HCT116 (cell line): ENCODE measurements around the gene ZBTB12. TPM values are rescaled to one million over a fixed set of nuclear protein-coding genes. Genes with fewer than 3 reads are reported as not detected.

Source experiments
- ATAC-seq: fragments of 200-7000 bp; cut with Tn5 transposase; 2 replicates; pipeline ENCODE4 v1.9.1; 2020; ENCODE audit warnings: mild to moderate bottlenecking, moderate library complexity
- BruUV-seq: library from RNA; stranded (reverse); fragments of 400-500 nt; replicated peaks from 2 replicates; lab custom pipeline; 2021; lab: Mats Ljungman, UMichigan
- CTCF ChIA-PET: fragments of 300-600 bp; sonication (Branson Sonifier 250); formaldehyde crosslinking; loops from one replicate; lab custom pipeline; 2021; ENCODE audit warnings: antibody characterized with exemption; lab: Charles Lee
- POLR2A ChIA-PET: fragments of 300-600, 350-600 bp; sonication (Branson Sonifier 250); formaldehyde crosslinking; loops from one replicate; lab custom pipeline; 2021; ENCODE audit warnings: antibody characterized with exemption; lab: Charles Lee
- RAD21 ChIA-PET, 2 experiments: fragments of 300-600 bp; sonication (Branson Sonifier 250); formaldehyde crosslinking; loops; one replicate each; lab custom pipeline; 2023; ENCODE audit warnings: low total read pairs in 2 of 2; ENCODE audit not compliant: uncharacterized antibody in 2 of 2, unreplicated experiment in 2 of 2, low non-redundant PET in 1 of 2; lab: Charles Lee
- DNase-seq: peaks from one replicate; pipeline ENCODE4 v3.0.0-alpha.2; 2010; ENCODE audit warnings: low read depth, low spot score
- H2AFZ ChIP-seq: fragments of 200-600 bp; shearing (Covaris generic), sonication (generic); 2 replicates; pipeline ENCODE4 v1.6.1; 2017; ENCODE audit warnings: low read depth, mixed run types, mixed read lengths, antibody characterized with exemption, low read length; ENCODE audit not compliant: poor library complexity, severe bottlenecking
- H3K27ac ChIP-seq: 2 replicates; pipeline ENCODE4 v1.5.1; 2012; ENCODE audit warnings: low read depth, low read length
- H3K27me3 ChIP-seq: fragments of 200-600 bp; sonication (generic); 2 replicates; pipeline ENCODE4 v1.6.1; 2016; ENCODE audit warnings: mixed run types, low read length, mixed read lengths; ENCODE audit not compliant: insufficient read depth
- H3K36me3 ChIP-seq, 2 experiments: fragments of 200-500 bp in 1 of 2; fragments of 200-600 bp in 1 of 2; sonication (Bioruptor generic) in 1 of 2; sonication (generic) in 1 of 2; 2 replicates each; pipeline versions ENCODE4 v1.5.1 to v1.6.1; 2014 to 2016; ENCODE audit warnings: low read length in 2 of 2, inconsistent platforms in 1 of 2, mixed read lengths in 1 of 2, mixed run types in 1 of 2; ENCODE audit not compliant: insufficient read depth in 2 of 2, control insufficient read depth in 1 of 2
- H3K4me1 ChIP-seq, 2 experiments: fragments of 200-600 bp in 1 of 2; sonication (generic) in 1 of 2; 2 replicates each; pipeline versions ENCODE4 v1.5.1 to v1.6.1; 2012 to 2017; ENCODE audit warnings: low read length in 2 of 2, inconsistent platforms in 1 of 2, mild to moderate bottlenecking in 1 of 2, mixed read lengths in 1 of 2, mixed run types in 1 of 2, moderate library complexity in 1 of 2; ENCODE audit not compliant: insufficient read depth in 2 of 2, control insufficient read depth in 1 of 2
- H3K4me2 ChIP-seq: fragments of 200-600 bp; sonication (generic); 2 replicates; pipeline ENCODE4 v1.6.1; 2017; ENCODE audit warnings: mixed run types, low read length, mixed read lengths
- H3K4me3 ChIP-seq, 2 experiments: fragments of 200-600 bp in 1 of 2; sonication (generic) in 1 of 2; replicated peaks in 1 of 2; 2 replicates each; pipeline ENCODE4 v1.5.1; 2011 to 2016; ENCODE audit warnings: low read length in 2 of 2, control low read depth in 1 of 2, low read depth in 1 of 2, mild to moderate bottlenecking in 1 of 2, mixed read lengths in 1 of 2, mixed run types in 1 of 2
- H3K79me2 ChIP-seq: fragments of 200-600 bp; sonication (generic); 2 replicates; pipeline ENCODE4 v1.6.1; 2017; ENCODE audit warnings: mild to moderate bottlenecking, mixed run types, low read length, moderate library complexity, mixed read lengths; ENCODE audit not compliant: insufficient read depth
- H3K9ac ChIP-seq: fragments of 200-600 bp; sonication (generic); 2 replicates; pipeline ENCODE4 v1.6.1; 2016; ENCODE audit warnings: low read length, mixed read lengths
- H3K9me2 ChIP-seq: fragments of 200-600 bp; sonication (generic), shearing (Covaris generic); 2 replicates; pipeline ENCODE4 v1.6.1; 2017; ENCODE audit warnings: mixed run types, mild to moderate bottlenecking, moderate library complexity; ENCODE audit not compliant: insufficient read depth
- H3K9me3 ChIP-seq, 2 experiments: fragments of 200-500 bp in 1 of 2; fragments of 200-600 bp in 1 of 2; sonication (Bioruptor generic) in 1 of 2; sonication (generic) in 1 of 2; 2 replicates each; pipeline ENCODE4 v1.6.1; 2014 to 2017; ENCODE audit warnings: low read length in 2 of 2, mixed read lengths in 2 of 2, inconsistent platforms in 1 of 2, low read depth in 1 of 2, mild to moderate bottlenecking in 1 of 2, mixed run types in 1 of 2, moderate library complexity in 1 of 2; ENCODE audit not compliant: control insufficient read depth in 1 of 2, insufficient read depth in 1 of 2
- H4K20me1 ChIP-seq: fragments of 200-600 bp; sonication (generic), shearing (Covaris generic); 2 replicates; pipeline ENCODE4 v1.6.1; 2017; ENCODE audit warnings: mixed run types, mild to moderate bottlenecking, moderate library complexity; ENCODE audit not compliant: insufficient read depth
- EGR1 ChIP-seq: IDR thresholded peaks from 2 replicates; pipeline ENCODE4 v1.6.1; 2012; ENCODE audit warnings: low read depth
- ELF1 ChIP-seq: IDR thresholded peaks from 2 replicates; pipeline ENCODE4 v1.6.1; 2012; ENCODE audit warnings: low read depth, borderline replicate concordance
- POLR2A ChIP-seq: IDR thresholded peaks from 2 replicates; pipeline ENCODE4 v1.7.0; 2011; ENCODE audit warnings: borderline replicate concordance; ENCODE audit not compliant: insufficient read depth, insufficient read length; ENCODE audit errors: extremely low read depth
- RAD21 ChIP-seq: IDR thresholded peaks from 2 replicates; pipeline ENCODE4 v1.6.1; 2012; ENCODE audit warnings: low read depth, mild to moderate bottlenecking
- SIN3A ChIP-seq: IDR thresholded peaks from 2 replicates; pipeline ENCODE4 v1.6.1; 2012; ENCODE audit warnings: low read depth
- YY1 ChIP-seq: IDR thresholded peaks from 2 replicates; pipeline ENCODE4 v1.6.1; 2011; ENCODE audit warnings: low read length, low read depth, moderate library complexity, mild to moderate bottlenecking; ENCODE audit not compliant: insufficient replicate concordance; ENCODE audit errors: extremely low read depth
- intact Hi-C: fragments of 100-400 bp; cut with micrococcal nuclease; formaldehyde crosslinking; loops from 2 replicates; pipeline ENCODE4 v1.10.0; 2022
- total RNA-seq: library from RNA; stranded (reverse); gene quantifications from one replicate; pipeline ENCODE4 v1.2.1, GENCODE V29; 2021; ENCODE audit not compliant: unreplicated experiment
- TF ChIP-seq, protein P1 (sequence below), 3 experiments: fragments of 200-600 bp in 1 of 3; sonication (generic) in 1 of 3; IDR thresholded peaks in 2 of 3; conservative IDR thresholded peaks in 1 of 3; 2 replicates each; pipeline ENCODE4 v1.5.1; 2012 to 2017; ENCODE audit warnings: low read depth in 2 of 3, low read length in 2 of 3, antibody characterized with exemption in 1 of 3, borderline replicate concordance in 1 of 3, control low read depth in 1 of 3, mild to moderate bottlenecking in 1 of 3, mixed read lengths in 1 of 3, mixed run types in 1 of 3, moderate library complexity in 1 of 3; ENCODE audit not compliant: insufficient read depth in 1 of 3

Gene ZBTB12
- total RNA-seq, 1 experiment from 2014 or later, result 10.3 TPM

DNA sequence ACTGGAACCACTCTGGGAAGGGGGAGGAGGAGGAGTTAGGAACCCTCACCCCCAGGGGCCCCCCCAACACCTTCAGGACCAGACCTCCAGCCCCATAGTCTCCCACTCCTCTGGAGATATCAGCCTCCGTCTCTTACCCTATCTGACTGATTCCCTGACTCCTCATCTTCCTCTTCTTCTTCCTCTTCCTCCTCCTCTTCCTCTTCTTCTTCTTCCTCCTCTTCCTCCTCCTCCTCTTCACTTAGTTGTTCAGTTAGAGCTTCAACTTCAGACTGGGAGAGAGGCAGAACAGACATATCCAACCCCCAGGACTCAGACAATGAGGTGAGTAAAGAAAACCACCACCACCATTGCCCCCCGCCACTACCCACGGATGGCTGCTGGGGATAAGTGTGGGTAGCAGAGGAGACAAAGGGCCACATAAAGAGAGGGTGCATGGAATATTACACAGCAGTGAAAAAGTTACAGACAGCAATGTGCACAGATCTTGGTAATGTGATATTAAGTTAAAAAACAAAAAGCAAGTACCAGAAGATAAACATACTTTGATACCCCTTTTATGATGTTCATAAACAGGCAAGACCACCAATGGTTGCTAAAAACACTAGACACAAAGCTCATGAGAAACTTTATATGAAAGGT is 12.4 kb downstream of the ZBTB12 start:
- Histone ChIP-seq H3K27me3 (no peaks in the 10 kb centered on the region), H3K79me2 (no peaks in the 10 kb centered on the region), H3K9me2 (no peaks in the 10 kb centered on the region), H3K4me2 (no peak overlapping the region), H3K36me3 (peaks cover 52 to 55% of the 10 kb centered on the region in 2 experiments; a peak in 3 of 4 replicates), H3K4me1 (no peaks in the 10 kb centered on the region), H3K9ac (no peak overlapping the region), H2AFZ (no peak overlapping the region), H3K4me3 (no peak overlapping the region), H3K9me3 (no peaks in the 10 kb centered on the region), H3K27ac (no peak overlapping the region), H4K20me1 (0 out of 2 replicates have a peak, but pooled peaks cover 5% of the 10 kb centered on the region)
- ATAC-seq (peak; percentile 25; the same call in 1 of the 2 replicates), DNase-seq (no peak)
- POLR2A ChIA-PET, result no interaction called here
- no peak for TF ChIP-seq ELF1
- TF ChIP-seq YY1, result no peak
- TF ChIP-seq POLR2A, result no peak
- RAD21 ChIA-PET, result no interaction called here
- CTCF ChIA-PET, result no interaction called here
- intact Hi-C loops, result no loop called here
- no TSS peak for BruUV-seq

DNA sequence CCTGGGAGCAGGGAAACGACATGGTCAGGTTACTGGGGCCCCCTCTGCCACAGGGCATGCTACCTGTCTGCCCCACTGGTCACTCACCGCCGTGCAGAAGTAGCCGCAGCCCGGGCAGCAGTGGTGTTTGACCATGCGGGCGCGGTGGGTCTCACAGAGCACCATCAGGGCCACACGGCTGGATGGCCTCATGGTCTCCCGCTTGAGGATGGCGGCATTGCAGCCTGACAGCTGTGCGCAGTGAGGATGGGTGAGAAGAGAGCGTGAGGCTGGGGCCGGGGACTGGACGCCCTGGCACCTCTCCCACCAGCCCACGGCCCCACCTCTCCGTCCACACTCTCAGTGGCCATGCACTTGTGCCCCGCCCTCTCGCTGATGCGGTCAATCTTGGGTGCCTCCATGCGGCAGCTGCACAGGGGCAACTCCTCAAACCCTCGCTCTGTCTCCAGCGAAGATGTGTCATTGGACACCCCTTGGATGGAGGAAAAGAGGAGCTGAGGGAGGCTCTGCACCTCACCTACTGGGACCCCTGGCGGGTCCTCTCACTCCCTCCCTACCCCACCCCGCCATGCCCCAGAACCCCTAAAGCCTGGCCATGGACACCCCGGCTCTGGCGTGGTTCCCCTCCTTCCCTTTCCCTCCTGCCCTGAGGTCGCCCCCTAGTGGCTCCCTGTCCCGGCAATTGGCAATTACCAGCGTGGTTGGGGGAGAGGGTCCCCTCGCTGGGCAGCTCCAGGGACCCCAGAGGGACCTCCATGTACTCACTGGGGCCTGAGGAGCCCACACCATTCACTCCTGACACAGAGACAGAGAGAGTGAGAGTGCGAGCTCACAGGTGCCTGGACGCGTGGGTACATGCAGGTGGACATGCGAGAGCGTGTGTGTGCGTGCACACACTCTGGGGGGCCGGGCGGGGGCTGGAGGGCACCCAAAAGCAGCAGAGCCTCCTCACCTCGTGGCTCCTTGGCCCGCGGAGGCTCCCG is 13.3 kb downstream of the ZBTB12 start:
- H2AFZ ChIP-seq, result no peak overlapping the region
- peaks cover 55 to 56% of the 10 kb centered on the region in 2 experiments; a peak in 3 of 4 replicates for H3K36me3 ChIP-seq
- no peaks in the 10 kb centered on the region for H3K9me3 ChIP-seq
- TSS peak; percentile 25 for BruUV-seq
- no peaks in the 10 kb centered on the region for H3K27me3 ChIP-seq
- intact Hi-C loops, result no loop called here
- TF ChIP-seq EGR1 (no peak), SIN3A (no peak), RAD21 (peak; percentile 64)
- TF ChIP-seq, protein P1, sequence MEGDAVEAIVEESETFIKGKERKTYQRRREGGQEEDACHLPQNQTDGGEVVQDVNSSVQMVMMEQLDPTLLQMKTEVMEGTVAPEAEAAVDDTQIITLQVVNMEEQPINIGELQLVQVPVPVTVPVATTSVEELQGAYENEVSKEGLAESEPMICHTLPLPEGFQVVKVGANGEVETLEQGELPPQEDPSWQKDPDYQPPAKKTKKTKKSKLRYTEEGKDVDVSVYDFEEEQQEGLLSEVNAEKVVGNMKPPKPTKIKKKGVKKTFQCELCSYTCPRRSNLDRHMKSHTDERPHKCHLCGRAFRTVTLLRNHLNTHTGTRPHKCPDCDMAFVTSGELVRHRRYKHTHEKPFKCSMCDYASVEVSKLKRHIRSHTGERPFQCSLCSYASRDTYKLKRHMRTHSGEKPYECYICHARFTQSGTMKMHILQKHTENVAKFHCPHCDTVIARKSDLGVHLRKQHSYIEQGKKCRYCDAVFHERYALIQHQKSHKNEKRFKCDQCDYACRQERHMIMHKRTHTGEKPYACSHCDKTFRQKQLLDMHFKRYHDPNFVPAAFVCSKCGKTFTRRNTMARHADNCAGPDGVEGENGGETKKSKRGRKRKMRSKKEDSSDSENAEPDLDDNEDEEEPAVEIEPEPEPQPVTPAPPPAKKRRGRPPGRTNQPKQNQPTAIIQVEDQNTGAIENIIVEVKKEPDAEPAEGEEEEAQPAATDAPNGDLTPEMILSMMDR (IDR thresholded peaks at IDR 0.05 in 2 of 3, conservative IDR thresholded peaks at IDR 0.05 in 1 of 3; ENCODE audit: borderline replicate concordance in 1 of 3, insufficient read depth in 1 of 3, low read depth in 2 of 3, low read length in 2 of 3), result peak; percentile 49 to 92 (median 82); a peak in 5 of 6 replicates
- TF ChIP-seq, all 23 proteins: peak for 2
- CTCF ChIA-PET, result interaction anchor here (1.2 kb wide), 1 partner anchor 9 kb away, joined by 3 read pairs; the partner anchor contains the start of gene EHMT2
- ATAC-seq (peak; percentile 66), DNase-seq (no peak)
- POLR2A ChIA-PET, result no interaction called here
- RAD21 ChIA-PET, result no interaction called here
- Histone ChIP-seq H3K9ac (no peak overlapping the region), H3K4me1 (no peaks in the 10 kb centered on the region), H3K27ac (no peak overlapping the region), H3K4me3 (no peak overlapping the region), H3K9me2 (no peaks in the 10 kb centered on the region), H4K20me1 (0 out of 2 replicates have a peak, but pooled peaks cover 5% of the 10 kb centered on the region), H3K4me2 (no peak overlapping the region), H3K79me2 (no peaks in the 10 kb centered on the region)
